HCT116 (cell line): ENCODE data around the gene AUTS2. TPM values are rescaled to one million over a fixed set of nuclear protein-coding genes. Genes with fewer than 3 reads are reported as not detected.

ENCODE experiments used
- ATAC-seq: fragments of 200-7000 bp; cut with Tn5 transposase; 2 replicates; pipeline ENCODE4 v1.9.1; 2020; ENCODE audit warnings: mild to moderate bottlenecking, moderate library complexity
- BruUV-seq: library from RNA; stranded (reverse); fragments of 400-500 nt; replicated peaks from 2 replicates; lab custom pipeline; 2021; lab: Mats Ljungman, UMichigan
- CTCF ChIA-PET: fragments of 300-600 bp; sonication (Branson Sonifier 250); formaldehyde crosslinking; loops from one replicate; lab custom pipeline; 2021; ENCODE audit warnings: antibody characterized with exemption; lab: Charles Lee
- POLR2A ChIA-PET: fragments of 300-600, 350-600 bp; sonication (Branson Sonifier 250); formaldehyde crosslinking; loops from one replicate; lab custom pipeline; 2021; ENCODE audit warnings: antibody characterized with exemption; lab: Charles Lee
- RAD21 ChIA-PET, 2 experiments: fragments of 300-600 bp; sonication (Branson Sonifier 250); formaldehyde crosslinking; loops; one replicate each; lab custom pipeline; 2023; ENCODE audit warnings: low total read pairs in 2 of 2; ENCODE audit not compliant: uncharacterized antibody in 2 of 2, unreplicated experiment in 2 of 2, low non-redundant PET in 1 of 2; lab: Charles Lee
- DNase-seq: peaks from one replicate; pipeline ENCODE4 v3.0.0-alpha.2; 2010; ENCODE audit warnings: low read depth, low spot score
- H2AFZ ChIP-seq: fragments of 200-600 bp; shearing (Covaris generic), sonication (generic); 2 replicates; pipeline ENCODE4 v1.6.1; 2017; ENCODE audit warnings: low read depth, mixed run types, mixed read lengths, antibody characterized with exemption, low read length; ENCODE audit not compliant: poor library complexity, severe bottlenecking
- H3K27ac ChIP-seq: 2 replicates; pipeline ENCODE4 v1.5.1; 2012; ENCODE audit warnings: low read depth, low read length
- H3K27me3 ChIP-seq: fragments of 200-600 bp; sonication (generic); 2 replicates; pipeline ENCODE4 v1.6.1; 2016; ENCODE audit warnings: mixed run types, low read length, mixed read lengths; ENCODE audit not compliant: insufficient read depth
- H3K36me3 ChIP-seq, 2 experiments: fragments of 200-500 bp in 1 of 2; fragments of 200-600 bp in 1 of 2; sonication (Bioruptor generic) in 1 of 2; sonication (generic) in 1 of 2; 2 replicates each; pipeline versions ENCODE4 v1.5.1 to v1.6.1; 2014 to 2016; ENCODE audit warnings: low read length in 2 of 2, inconsistent platforms in 1 of 2, mixed read lengths in 1 of 2, mixed run types in 1 of 2; ENCODE audit not compliant: insufficient read depth in 2 of 2, control insufficient read depth in 1 of 2
- H3K4me1 ChIP-seq, 2 experiments: fragments of 200-600 bp in 1 of 2; sonication (generic) in 1 of 2; 2 replicates each; pipeline versions ENCODE4 v1.5.1 to v1.6.1; 2012 to 2017; ENCODE audit warnings: low read length in 2 of 2, inconsistent platforms in 1 of 2, mild to moderate bottlenecking in 1 of 2, mixed read lengths in 1 of 2, mixed run types in 1 of 2, moderate library complexity in 1 of 2; ENCODE audit not compliant: insufficient read depth in 2 of 2, control insufficient read depth in 1 of 2
- H3K4me2 ChIP-seq: fragments of 200-600 bp; sonication (generic); 2 replicates; pipeline ENCODE4 v1.6.1; 2017; ENCODE audit warnings: mixed run types, low read length, mixed read lengths
- H3K4me3 ChIP-seq, 2 experiments: fragments of 200-600 bp in 1 of 2; sonication (generic) in 1 of 2; replicated peaks in 1 of 2; 2 replicates each; pipeline ENCODE4 v1.5.1; 2011 to 2016; ENCODE audit warnings: low read length in 2 of 2, control low read depth in 1 of 2, low read depth in 1 of 2, mild to moderate bottlenecking in 1 of 2, mixed read lengths in 1 of 2, mixed run types in 1 of 2
- H3K79me2 ChIP-seq: fragments of 200-600 bp; sonication (generic); 2 replicates; pipeline ENCODE4 v1.6.1; 2017; ENCODE audit warnings: mild to moderate bottlenecking, mixed run types, low read length, moderate library complexity, mixed read lengths; ENCODE audit not compliant: insufficient read depth
- H3K9ac ChIP-seq: fragments of 200-600 bp; sonication (generic); 2 replicates; pipeline ENCODE4 v1.6.1; 2016; ENCODE audit warnings: low read length, mixed read lengths
- H3K9me2 ChIP-seq: fragments of 200-600 bp; sonication (generic), shearing (Covaris generic); 2 replicates; pipeline ENCODE4 v1.6.1; 2017; ENCODE audit warnings: mixed run types, mild to moderate bottlenecking, moderate library complexity; ENCODE audit not compliant: insufficient read depth
- H3K9me3 ChIP-seq, 2 experiments: fragments of 200-500 bp in 1 of 2; fragments of 200-600 bp in 1 of 2; sonication (Bioruptor generic) in 1 of 2; sonication (generic) in 1 of 2; 2 replicates each; pipeline ENCODE4 v1.6.1; 2014 to 2017; ENCODE audit warnings: low read length in 2 of 2, mixed read lengths in 2 of 2, inconsistent platforms in 1 of 2, low read depth in 1 of 2, mild to moderate bottlenecking in 1 of 2, mixed run types in 1 of 2, moderate library complexity in 1 of 2; ENCODE audit not compliant: control insufficient read depth in 1 of 2, insufficient read depth in 1 of 2
- H4K20me1 ChIP-seq: fragments of 200-600 bp; sonication (generic), shearing (Covaris generic); 2 replicates; pipeline ENCODE4 v1.6.1; 2017; ENCODE audit warnings: mixed run types, mild to moderate bottlenecking, moderate library complexity; ENCODE audit not compliant: insufficient read depth
- CBX3 ChIP-seq: IDR thresholded peaks from 2 replicates; pipeline ENCODE4 v1.6.1; 2012; ENCODE audit warnings: low read depth
- CEBPB ChIP-seq: IDR thresholded peaks from 2 replicates; pipeline ENCODE4 v1.6.1; 2012; ENCODE audit warnings: low read depth
- EGR1 ChIP-seq: IDR thresholded peaks from 2 replicates; pipeline ENCODE4 v1.6.1; 2012; ENCODE audit warnings: low read depth
- EZH2phosphoT487 ChIP-seq: fragments of 200-600 bp; IDR thresholded peaks from 2 replicates; pipeline ENCODE4 v1.6.1; 2018; ENCODE audit warnings: antibody characterized with exemption, borderline replicate concordance
- JUND ChIP-seq: IDR thresholded peaks from 2 replicates; pipeline ENCODE4 v1.6.1; 2012
- MAX ChIP-seq: IDR thresholded peaks from 2 replicates; pipeline ENCODE4 v1.6.1; 2012
- POLR2A ChIP-seq: IDR thresholded peaks from 2 replicates; pipeline ENCODE4 v1.7.0; 2011; ENCODE audit warnings: borderline replicate concordance; ENCODE audit not compliant: insufficient read depth, insufficient read length; ENCODE audit errors: extremely low read depth
- SP1 ChIP-seq: IDR thresholded peaks from 2 replicates; pipeline ENCODE4 v1.6.1; 2012; ENCODE audit warnings: low read depth
- ZNF274 ChIP-seq: fragments of 200-500 bp; sonication (Bioruptor generic); IDR thresholded peaks from 2 replicates; pipeline ENCODE4 v1.6.1; 2014; ENCODE audit warnings: mild to moderate bottlenecking, low read depth, low read length, inconsistent platforms
- intact Hi-C: fragments of 100-400 bp; cut with micrococcal nuclease; formaldehyde crosslinking; loops from 2 replicates; pipeline ENCODE4 v1.10.0; 2022
- total RNA-seq: library from RNA; stranded (reverse); gene quantifications from one replicate; pipeline ENCODE4 v1.2.1, GENCODE V29; 2021; ENCODE audit not compliant: unreplicated experiment
- TF ChIP-seq, protein P1 (sequence below): IDR thresholded peaks from 2 replicates; pipeline ENCODE4 v1.6.1; 2012; ENCODE audit warnings: low read depth
- TF ChIP-seq, protein P2 (sequence below), 3 experiments: fragments of 200-600 bp in 1 of 3; sonication (generic) in 1 of 3; IDR thresholded peaks in 2 of 3; conservative IDR thresholded peaks in 1 of 3; 2 replicates each; pipeline ENCODE4 v1.5.1; 2012 to 2017; ENCODE audit warnings: low read depth in 2 of 3, low read length in 2 of 3, antibody characterized with exemption in 1 of 3, borderline replicate concordance in 1 of 3, control low read depth in 1 of 3, mild to moderate bottlenecking in 1 of 3, mixed read lengths in 1 of 3, mixed run types in 1 of 3, moderate library complexity in 1 of 3; ENCODE audit not compliant: insufficient read depth in 1 of 3
- TF ChIP-seq, protein P3 (sequence below): IDR thresholded peaks from 2 replicates; pipeline ENCODE4 v1.6.1; 2011; ENCODE audit warnings: mild to moderate bottlenecking, low read length, moderate library complexity; ENCODE audit not compliant: insufficient replicate concordance; ENCODE audit errors: extremely low read depth

Gene AUTS2
- total RNA-seq, 1 experiment from 2014 or later, result 0.93 TPM

DNA sequence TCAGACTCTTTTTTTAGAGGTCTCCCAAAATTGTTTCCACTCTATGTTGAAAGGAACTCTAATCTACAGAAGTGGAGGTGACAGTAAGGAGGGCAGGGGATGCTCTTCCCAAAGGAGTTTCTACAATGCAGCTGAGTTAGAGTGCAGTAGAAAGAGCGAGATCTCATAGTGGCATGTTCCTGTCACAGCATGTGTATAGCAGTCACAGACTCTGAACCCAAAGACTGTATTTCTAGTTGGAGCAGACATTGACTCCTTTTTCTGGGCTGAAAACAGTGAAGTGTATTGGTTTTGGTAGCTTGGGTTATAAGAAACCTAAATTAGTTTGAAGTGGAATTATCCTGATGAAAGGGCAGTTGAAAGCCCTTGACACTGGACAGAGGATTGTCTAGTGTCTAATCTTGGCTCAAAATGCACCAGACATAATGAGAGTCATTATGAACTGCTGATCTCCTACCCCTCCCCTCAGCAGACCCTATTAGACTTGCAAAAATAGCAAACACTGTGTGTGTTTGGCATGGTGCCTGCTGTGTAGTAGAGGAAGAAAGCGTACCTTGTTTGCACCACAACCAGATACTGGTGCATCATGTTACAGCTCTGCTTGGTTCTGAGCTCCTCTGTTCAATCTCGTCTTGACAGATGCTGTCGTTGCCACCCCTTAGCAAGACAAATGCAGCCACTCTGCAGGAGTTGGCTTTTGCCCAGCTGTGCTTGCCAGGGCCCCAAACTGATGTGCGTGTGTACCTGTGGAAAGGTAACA, 336.0 kb downstream of the AUTS2 start:
- no peak overlapping the region for H3K4me3 ChIP-seq
- no peaks in the 10 kb centered on the region for H3K79me2 ChIP-seq
- no peak overlapping the region for H2AFZ ChIP-seq
- DNase-seq, result no peak
- H3K27ac ChIP-seq, result no peak overlapping the region
- H4K20me1 ChIP-seq, result no peaks in the 10 kb centered on the region
- no TSS peak for BruUV-seq
- ATAC-seq, result no peak
- H3K9me3 ChIP-seq, result peaks cover 3 to 17% of the 10 kb centered on the region in 2 experiments; a peak in 2 of 4 replicates
- intact Hi-C loops, result no loop called here
- ChIA-PET CTCF (no interaction called here), POLR2A (no interaction called here), RAD21 (no interaction called here)
- no peaks in the 10 kb centered on the region for H3K9me2 ChIP-seq
- no peak overlapping the region for H3K4me2 ChIP-seq
- H3K9ac ChIP-seq, result no peak overlapping the region
- H3K36me3 ChIP-seq, result no peaks in the 10 kb centered on the region
- H3K27me3 ChIP-seq, result no peaks in the 10 kb centered on the region
- TF ChIP-seq, protein P1, sequence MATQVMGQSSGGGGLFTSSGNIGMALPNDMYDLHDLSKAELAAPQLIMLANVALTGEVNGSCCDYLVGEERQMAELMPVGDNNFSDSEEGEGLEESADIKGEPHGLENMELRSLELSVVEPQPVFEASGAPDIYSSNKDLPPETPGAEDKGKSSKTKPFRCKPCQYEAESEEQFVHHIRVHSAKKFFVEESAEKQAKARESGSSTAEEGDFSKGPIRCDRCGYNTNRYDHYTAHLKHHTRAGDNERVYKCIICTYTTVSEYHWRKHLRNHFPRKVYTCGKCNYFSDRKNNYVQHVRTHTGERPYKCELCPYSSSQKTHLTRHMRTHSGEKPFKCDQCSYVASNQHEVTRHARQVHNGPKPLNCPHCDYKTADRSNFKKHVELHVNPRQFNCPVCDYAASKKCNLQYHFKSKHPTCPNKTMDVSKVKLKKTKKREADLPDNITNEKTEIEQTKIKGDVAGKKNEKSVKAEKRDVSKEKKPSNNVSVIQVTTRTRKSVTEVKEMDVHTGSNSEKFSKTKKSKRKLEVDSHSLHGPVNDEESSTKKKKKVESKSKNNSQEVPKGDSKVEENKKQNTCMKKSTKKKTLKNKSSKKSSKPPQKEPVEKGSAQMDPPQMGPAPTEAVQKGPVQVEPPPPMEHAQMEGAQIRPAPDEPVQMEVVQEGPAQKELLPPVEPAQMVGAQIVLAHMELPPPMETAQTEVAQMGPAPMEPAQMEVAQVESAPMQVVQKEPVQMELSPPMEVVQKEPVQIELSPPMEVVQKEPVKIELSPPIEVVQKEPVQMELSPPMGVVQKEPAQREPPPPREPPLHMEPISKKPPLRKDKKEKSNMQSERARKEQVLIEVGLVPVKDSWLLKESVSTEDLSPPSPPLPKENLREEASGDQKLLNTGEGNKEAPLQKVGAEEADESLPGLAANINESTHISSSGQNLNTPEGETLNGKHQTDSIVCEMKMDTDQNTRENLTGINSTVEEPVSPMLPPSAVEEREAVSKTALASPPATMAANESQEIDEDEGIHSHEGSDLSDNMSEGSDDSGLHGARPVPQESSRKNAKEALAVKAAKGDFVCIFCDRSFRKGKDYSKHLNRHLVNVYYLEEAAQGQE, result no peak
- TF ChIP-seq EZH2phosphoT487 (no peak), EGR1 (no peak)
- H3K4me1 ChIP-seq, result no peaks in the 10 kb centered on the region

DNA sequence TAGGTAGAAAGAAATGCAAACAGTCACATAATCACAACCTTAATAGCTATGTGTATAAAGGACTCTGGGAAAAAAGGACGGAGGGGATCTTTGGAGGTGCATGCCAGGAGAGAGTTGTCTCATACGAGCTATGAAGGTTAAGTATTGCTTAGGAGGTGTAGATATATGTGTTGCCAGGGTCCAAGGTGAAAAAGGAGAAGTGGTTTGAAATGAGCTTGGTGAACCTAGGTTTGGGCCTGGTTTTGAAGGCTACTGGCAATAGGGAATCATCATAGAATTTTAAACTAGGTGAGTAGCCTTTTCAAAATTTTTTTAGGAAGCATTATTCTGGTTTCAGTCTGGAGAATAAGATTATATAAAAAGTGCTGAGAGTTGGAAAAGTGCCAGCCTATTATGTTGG, 336.8 kb downstream of the AUTS2 start:
- POLR2A ChIA-PET, result no interaction called here
- no peak for ATAC-seq
- TF ChIP-seq SP1, result no peak
- TF ChIP-seq MAX, result no peak
- TF ChIP-seq, protein P2, sequence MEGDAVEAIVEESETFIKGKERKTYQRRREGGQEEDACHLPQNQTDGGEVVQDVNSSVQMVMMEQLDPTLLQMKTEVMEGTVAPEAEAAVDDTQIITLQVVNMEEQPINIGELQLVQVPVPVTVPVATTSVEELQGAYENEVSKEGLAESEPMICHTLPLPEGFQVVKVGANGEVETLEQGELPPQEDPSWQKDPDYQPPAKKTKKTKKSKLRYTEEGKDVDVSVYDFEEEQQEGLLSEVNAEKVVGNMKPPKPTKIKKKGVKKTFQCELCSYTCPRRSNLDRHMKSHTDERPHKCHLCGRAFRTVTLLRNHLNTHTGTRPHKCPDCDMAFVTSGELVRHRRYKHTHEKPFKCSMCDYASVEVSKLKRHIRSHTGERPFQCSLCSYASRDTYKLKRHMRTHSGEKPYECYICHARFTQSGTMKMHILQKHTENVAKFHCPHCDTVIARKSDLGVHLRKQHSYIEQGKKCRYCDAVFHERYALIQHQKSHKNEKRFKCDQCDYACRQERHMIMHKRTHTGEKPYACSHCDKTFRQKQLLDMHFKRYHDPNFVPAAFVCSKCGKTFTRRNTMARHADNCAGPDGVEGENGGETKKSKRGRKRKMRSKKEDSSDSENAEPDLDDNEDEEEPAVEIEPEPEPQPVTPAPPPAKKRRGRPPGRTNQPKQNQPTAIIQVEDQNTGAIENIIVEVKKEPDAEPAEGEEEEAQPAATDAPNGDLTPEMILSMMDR (IDR thresholded peaks at IDR 0.05 in 2 of 3, conservative IDR thresholded peaks at IDR 0.05 in 1 of 3; ENCODE audit: borderline replicate concordance in 1 of 3, insufficient read depth in 1 of 3, low read depth in 2 of 3, low read length in 2 of 3), result no peak
- no peak for TF ChIP-seq POLR2A
- TF ChIP-seq CEBPB, result no peak
- TF ChIP-seq JUND, result no peak
- TF ChIP-seq, protein P3, sequence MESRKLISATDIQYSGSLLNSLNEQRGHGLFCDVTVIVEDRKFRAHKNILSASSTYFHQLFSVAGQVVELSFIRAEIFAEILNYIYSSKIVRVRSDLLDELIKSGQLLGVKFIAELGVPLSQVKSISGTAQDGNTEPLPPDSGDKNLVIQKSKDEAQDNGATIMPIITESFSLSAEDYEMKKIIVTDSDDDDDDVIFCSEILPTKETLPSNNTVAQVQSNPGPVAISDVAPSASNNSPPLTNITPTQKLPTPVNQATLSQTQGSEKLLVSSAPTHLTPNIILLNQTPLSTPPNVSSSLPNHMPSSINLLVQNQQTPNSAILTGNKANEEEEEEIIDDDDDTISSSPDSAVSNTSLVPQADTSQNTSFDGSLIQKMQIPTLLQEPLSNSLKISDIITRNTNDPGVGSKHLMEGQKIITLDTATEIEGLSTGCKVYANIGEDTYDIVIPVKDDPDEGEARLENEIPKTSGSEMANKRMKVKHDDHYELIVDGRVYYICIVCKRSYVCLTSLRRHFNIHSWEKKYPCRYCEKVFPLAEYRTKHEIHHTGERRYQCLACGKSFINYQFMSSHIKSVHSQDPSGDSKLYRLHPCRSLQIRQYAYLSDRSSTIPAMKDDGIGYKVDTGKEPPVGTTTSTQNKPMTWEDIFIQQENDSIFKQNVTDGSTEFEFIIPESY, result no peak
- TF ChIP-seq CBX3, result no peak
- no peak for TF ChIP-seq ZNF274

More for the DNA sequence above, 336.8 kb downstream of the AUTS2 start:
- H3K9me2 ChIP-seq, result no peaks in the 10 kb centered on the region
- no peak overlapping the region for H3K27ac ChIP-seq
- CTCF ChIA-PET, result no interaction called here
- no TSS peak for BruUV-seq
- H3K36me3 ChIP-seq, result no peaks in the 10 kb centered on the region
- no peak overlapping the region for H2AFZ ChIP-seq
- H3K79me2 ChIP-seq, result no peaks in the 10 kb centered on the region
- no peaks in the 10 kb centered on the region for H4K20me1 ChIP-seq
- no peaks in the 10 kb centered on the region for H3K27me3 ChIP-seq
- H3K9me3 ChIP-seq, result peaks cover 3 to 17% of the 10 kb centered on the region in 2 experiments; a peak in 2 of 4 replicates
- RAD21 ChIA-PET, result no interaction called here
- DNase-seq, result no peak
- no peak overlapping the region for H3K4me3 ChIP-seq
- no peaks in the 10 kb centered on the region for H3K4me1 ChIP-seq
- intact Hi-C loops, result no loop called here
- H3K9ac ChIP-seq, result no peak overlapping the region
- H3K4me2 ChIP-seq, result no peak overlapping the region
